Epithelial cell of alveolus of lung (primary cell): ENCODE results near the gene ZFY. TPM values are rescaled to one million over a fixed set of nuclear protein-coding genes. Genes with fewer than 3 reads are reported as not detected.

ENCODE experiments used
- total RNA-seq: library from RNA; depleted of rRNA; stranded (reverse); fragments of >200 nt; gene quantifications from 2 replicates; pipeline ENCODE4 v1.2.1, GENCODE V29; 2015

ZFY gene
- 8.3 TPM in 1 of 2 replicates, not detected in the other for total RNA-seq

GRCh38 chrY:2934861-2935715, at the start of gene ZFY:
Gene ZFY, plus strand, starts transcription at chrY:2935381. Its CDS starts 18,556 bp downstream, at chrY:2953937.

Other genes starting within 250 kb of the ZFY start
- gene SRY, start 147.7 kb upstream of the ZFY start, total RNA-seq, result not detected in 2 replicates
- 0.80 and 395 TPM in 2 replicates for gene RPS4Y1, start 93.8 kb upstream of the ZFY start, total RNA-seq